GM19328 (cell line): ENCODE measurements around the gene MNAT1.
"Not testable (repeated sequence)": the region's sequence is repeated elsewhere in the genome, so short reads cannot be mapped to it uniquely, and the experiment has no call there.

Source experiments
- ATAC-seq: cut with Tn5 transposase; IDR thresholded peaks from one replicate; pipeline ENCODE4 v1.9.1; 2021; ENCODE audit warnings: mild to moderate bottlenecking, moderate library complexity; ENCODE audit not compliant: unreplicated experiment

MNAT1 gene

DNA sequence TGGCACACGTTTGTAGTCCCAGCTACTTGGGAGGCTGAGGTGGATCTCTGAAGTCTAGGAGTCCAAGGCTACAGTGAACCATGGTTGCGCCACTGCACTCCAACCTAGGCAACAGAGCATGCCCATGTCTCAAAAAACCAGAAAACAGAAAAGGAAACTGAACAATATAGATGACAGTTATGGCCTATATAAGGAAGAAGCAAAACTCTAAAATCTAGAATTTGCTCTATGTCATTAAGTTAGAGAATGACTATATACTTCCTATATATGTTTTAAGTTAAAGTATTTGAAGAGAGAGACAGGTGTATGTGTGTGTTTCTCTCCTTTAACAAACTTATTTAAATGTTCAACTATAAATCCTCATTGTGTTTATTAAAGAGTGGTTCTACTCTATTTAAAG lies 65.8 kb downstream of the MNAT1 start:
- no peak for ATAC-seq

DNA sequence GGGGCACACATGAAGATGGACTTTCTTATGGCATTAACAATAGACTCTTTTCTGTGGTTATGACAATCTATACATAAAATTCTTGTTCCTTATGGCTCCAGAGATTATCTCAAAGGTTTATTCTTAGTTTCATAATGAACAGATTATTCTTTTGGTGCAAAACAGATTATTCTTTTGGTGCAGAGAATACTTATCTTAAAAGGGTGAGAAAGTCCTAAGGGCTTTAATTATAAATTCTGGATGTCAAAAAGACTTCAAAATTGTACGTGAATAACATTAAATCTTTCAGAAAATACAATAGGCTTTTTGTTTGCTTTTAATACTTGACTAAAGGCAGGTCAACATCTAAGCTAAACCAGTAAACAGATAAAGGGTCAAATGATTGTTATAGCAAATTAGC lies 69.3 kb downstream of the MNAT1 start:
- ATAC-seq, result no peak

DNA sequence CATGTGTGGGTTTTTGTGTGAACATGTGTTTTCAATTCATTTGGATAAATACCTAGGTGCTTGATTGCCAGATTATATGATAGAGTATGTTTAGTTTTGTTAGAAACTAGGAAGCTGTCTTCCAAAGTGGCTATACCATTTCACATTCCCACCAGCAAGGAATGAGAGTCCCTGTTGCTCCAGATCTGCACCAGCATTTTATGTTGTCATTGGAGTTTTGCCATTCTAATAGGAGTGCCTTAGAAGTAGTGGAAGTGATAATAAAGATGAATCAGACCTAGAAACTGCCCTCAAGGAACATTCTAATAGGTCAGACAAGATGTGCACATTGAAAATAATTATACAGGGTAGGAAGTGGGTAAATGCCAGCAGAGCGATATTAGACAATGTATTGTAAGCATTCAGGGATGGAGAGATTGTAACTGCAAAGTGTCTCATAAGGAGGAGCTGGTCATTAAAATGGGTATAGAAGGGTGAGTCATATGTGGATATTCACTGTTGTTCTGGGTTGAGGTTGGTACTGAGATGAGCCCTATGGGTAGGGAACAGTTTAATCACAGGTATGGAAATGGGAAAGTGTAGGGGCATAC lies 71.4 kb downstream of the MNAT1 start:
- ATAC-seq, result no peak

DNA sequence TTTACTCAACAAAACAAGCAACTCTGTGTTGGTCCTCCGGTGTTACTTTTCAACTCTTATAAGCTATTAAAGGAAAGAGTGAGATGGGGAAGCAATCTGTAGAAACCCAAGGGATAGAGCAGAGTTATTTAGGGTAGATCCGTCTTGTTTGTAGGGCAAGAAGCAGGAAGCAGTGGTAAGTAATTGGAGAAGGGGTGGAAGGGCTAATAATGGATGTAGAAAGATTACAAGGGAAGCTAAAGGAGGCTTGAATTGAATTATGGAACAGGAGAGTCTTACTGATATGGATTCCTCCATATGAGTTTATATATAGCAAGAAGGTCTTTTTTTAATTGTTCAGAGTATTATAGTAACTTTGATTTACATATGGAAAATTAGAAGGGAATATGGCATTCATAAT lies 72.7 kb downstream of the MNAT1 start:
- ATAC-seq, result no peak

DNA sequence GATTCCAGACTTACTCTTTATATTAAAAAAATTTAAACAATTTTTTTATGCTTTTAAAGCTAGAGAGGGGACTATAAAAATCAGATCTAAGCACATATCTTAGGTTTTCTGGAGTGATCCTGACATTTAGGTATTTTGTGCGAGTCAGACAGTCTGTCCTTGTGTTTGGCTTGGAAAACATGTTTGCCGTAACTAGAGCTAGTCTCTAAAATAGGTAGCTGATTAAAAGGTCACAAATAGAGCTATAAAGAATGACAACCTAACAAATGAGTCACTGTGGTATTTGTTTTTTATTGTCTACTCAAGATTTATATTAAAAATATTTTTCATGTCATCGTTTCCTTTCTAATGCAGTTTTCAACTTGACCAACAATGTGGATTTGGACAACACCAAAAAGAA lies 73.4 kb downstream of the MNAT1 start:
- no peak for ATAC-seq

DNA sequence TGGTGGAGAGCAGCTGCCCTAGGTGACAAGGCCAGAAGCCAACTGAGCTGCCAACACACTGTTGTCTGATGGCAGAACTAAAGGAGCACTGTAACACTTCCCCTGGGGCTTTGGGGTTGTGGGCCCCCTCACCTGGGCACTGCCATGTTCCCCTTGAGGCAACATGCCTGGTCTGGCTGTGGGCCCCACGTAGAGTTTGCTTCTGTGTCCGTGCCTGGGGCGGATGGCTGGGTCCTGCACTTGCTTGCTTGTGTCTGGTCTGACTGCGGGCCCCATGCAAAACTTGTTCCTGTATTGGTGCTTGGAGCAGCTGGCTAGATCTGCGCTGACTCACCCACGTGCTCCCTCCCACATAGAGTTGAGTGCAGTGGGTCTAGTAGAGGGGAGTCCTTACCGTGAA lies 78.4 kb downstream of the MNAT1 start:
- ATAC-seq, result no peak

DNA sequence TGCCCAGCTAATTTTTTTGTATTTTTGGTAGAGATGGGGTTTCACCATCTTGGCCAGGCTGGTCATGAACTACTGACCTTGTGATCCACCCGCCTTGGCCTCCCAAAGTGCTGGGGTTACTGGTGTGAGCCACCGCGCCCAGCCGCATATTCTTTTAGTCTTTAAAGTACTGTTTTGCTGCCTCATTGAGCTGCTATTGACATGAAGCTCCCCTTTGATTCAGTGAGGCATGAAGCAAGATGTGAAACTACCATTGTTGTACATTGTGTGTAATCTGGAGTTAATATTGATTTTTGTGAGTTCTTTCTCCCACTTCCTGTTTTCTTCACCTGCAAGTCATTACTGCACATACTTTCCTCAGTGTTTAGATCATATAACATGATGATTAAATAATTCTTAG lies 80.8 kb downstream of the MNAT1 start:
- peak; percentile 89 for ATAC-seq

DNA sequence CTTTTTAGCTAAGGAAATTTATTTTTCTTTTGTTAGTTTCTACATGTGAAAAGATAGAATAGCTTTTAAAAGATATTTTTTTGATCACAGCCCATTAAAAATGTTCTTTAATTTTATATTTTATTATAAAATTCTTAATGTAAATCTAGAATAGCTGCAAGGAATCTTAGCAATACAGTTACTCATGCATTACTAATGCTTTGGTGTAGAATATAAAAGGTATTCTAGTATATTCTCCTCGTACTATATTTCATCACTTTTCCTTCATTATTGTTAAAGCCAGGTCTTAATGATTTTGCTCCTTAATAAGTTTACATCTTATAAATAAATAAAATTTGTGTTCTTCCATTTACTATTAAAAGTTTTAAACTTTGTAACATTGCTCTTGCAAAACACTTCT lies 82.6 kb downstream of the MNAT1 start:
- no peak for ATAC-seq

DNA sequence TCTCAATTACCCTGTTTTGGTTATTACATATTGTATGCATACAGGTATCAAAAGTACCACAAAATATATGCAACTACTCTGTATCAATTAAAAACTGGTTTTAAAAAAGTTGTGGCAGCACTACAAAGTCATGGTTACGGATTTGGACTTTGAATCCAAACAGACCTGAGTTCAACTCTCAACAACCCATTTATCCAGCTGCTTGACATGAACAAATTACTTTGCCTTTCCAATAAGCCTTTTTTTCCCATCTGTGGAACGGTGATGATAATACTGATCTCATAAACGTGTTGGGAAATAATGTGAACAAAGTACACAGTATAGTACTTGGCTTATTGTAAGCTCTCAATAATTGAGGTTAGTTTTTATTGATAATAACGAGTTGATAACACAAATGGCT lies 85.0 kb downstream of the MNAT1 start:
- no peak for ATAC-seq

DNA sequence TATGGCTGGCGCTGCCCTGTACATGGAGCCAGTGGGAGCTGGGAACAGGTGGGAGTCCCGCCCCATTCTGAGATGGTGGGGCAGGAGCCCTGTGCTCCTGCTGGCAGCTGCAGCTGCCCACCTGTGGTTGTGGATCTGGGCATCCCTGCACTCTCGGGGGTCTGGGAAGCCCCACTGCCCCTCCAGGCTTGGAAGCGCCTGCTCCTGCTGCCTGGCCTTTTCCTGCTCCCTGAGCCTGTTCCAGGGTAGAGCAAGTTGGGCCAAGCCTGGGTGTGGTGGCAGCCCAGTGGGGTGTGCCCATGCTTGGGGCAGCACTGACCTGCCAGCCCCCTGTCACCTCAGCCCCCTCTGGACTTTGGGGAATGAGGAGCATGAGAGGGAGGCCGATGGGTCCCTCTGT lies 104.0 kb downstream of the MNAT1 start:
- no peak for ATAC-seq

DNA sequence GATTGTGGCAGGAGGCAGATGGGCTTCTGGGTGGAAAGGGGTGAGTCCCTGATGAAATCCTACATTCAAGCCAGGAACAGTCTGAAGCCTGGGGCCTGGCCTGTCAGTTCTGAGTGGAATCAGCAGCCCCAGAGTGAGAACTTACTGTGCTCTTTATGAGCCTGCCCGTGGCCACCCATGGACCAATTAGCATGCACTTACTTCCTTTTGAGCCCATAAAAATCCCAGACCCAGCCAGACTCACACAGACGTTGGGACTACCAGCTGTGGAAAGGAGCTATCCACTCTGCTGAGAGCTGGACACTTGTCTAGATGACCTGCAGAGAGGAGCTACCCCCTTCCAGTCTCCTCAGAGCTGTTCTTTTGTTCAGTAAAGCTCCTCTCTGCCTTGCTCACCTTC lies 104.5 kb downstream of the MNAT1 start:
- no peak for ATAC-seq

DNA sequence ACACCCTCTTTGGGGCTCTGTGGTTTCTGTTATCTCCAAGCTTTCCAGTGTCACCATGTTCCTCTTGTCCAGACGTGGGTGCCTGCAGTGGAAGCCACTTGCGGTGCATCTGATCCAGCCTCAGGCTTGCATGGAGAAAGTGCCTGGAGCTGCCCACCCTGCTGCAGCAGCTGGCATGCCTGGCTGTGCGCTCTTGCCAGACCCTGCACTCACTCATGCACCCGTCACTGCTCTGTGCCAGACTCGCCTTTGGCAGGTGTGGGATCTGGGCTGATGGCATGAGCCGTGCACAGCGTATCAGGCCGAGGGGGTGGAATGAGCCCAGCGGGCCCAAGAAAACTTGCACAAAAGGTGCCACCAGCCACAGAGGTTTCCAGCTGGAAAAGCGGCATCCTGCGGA lies 105.1 kb downstream of the MNAT1 start:
- no peak for ATAC-seq

DNA sequence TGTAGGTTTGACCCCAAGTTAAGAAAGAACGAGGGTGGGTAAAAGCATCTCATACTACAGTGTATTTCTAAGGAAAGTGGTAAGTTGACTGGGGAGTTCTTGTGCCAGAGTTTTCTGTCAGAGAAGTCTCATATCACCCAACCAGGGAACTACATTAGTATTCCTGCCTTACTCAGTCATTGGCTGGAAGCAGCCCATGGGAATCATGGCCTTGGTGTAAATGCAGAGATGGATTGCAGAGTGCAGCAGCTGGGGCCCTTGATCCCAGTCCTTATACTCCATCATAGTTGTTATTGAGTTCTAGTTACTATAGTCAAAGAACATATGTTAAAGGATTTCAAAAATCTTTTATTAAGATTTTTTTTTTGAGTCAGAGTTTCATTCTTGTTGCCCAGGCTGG lies 105.8 kb downstream of the MNAT1 start:
- no peak for ATAC-seq

DNA sequence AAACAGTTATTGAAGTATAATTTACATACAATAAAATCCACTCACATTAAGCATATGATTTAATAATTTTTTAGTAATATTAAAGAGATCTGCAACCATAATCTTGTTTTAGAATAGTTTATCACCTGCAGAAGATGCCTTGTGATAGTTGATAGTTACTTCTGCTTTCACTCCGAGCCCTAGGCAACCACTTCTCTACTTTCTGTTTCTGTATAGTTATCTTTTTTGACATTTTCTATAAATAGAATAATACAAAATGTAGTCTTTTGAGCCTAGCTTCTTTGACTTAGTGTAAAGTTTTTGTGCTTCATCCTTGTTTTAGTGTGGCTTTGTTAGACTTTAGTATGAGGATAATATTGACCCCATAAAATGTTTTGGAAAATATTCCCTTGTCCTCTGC lies 111.0 kb downstream of the MNAT1 start:
- ATAC-seq, result peak; percentile 96

DNA sequence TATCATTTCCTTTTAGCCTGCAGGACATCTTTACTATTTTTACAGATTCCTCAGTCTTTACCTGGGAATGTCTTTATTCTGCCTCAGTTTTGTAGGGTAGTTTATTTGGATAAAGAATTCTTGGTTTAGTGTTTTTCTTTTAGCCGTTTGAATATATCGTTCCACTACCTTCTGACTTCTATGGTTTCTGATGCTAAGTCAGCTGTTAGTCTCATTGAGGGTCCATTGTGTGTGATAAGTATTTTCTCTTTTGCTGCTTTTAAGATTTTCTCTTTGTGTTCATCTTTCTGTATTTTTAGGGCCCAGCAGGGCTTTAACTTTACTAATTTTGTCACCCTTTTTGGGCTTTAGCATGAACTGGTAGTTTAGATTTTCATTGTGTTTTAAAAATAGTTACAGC lies 113.5 kb downstream of the MNAT1 start:
- no peak for ATAC-seq

DNA sequence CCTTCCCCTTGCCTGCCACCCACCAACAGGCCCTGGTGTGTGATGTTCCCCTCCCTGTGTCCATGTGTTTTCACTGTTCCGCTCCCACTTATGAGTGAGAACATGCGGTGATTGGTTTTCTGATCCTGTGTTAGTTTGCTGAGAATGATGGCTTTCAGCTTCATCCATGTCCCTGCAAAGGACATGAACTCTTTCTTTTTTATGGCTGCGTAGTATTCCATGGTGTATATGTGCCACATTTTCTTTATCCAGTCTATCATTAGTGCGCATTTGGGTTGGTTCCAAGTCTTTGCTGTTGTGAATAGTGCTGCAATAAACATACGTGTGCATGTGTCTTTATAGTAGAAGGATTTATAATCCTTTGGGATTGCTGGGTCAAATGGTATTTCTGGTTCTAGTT lies 117.1 kb downstream of the MNAT1 start:
- not testable (repeated sequence) for ATAC-seq

DNA sequence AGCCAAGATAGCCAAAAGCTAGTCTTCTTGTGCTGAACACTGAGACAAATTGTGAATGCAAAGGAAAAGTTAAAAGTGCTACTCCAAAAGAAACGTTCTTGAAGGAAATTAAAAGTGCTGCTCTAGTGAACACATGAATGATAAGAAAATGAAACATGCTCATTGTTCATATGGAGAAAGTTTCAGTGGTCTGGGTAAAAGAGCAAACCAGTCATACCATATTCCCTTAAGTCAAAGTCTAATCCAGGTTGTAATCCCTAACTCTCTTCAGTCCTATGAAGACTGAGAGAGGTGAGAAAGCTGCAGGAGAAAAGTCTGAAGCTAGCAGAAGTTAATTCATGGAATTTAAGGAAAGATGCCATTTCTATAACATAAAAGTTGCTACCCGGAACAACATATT lies 121.5 kb downstream of the MNAT1 start:
- ATAC-seq, result no peak

DNA sequence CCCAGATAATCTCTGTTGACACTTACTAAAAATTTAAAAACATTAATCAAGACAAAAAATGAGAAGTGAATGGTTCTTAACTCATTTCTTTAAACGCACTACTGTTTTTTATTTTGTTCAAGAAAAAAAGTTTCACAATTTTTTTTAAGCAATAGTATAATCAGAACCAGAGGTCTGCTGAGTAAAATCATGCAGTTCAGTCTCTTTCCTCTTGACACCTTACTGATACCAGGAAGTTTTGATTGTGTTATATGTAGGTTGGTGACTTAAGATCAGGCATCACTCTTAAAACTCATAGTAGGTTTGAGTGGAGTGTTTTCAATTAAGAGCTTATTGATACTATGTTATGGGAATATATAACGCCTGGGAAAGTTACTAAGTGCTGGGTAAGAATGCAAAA lies 125.0 kb downstream of the MNAT1 start:
- no peak for ATAC-seq

DNA sequence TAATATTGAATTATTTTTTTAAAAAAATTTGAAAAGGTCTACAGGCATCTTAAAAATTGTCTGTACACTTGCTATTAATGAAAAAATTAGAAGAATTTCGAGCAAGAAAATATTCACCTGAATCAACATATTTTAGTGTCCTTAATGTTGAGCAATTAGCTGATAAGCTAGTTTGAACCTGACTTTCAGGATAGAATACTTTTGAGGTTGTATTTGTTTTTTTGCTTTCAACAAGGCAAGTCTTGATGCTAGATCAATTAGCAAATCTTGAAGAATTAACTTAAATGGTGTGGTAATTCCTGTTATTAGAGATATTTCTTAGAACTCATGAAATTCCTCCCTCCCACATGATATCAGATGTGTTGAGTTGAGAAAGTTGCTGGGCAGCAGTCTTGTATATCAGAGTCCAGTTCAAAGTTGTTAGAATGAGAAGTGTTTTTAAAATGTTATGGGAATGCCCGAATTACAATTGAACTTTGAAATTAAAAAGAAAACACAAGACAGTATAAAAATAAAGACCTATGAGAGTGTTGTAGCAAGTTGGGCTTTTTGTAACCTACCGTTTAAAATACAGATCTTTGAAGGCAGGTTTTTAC lies 127.1 kb downstream of the MNAT1 start:
- no peak for ATAC-seq

DNA sequence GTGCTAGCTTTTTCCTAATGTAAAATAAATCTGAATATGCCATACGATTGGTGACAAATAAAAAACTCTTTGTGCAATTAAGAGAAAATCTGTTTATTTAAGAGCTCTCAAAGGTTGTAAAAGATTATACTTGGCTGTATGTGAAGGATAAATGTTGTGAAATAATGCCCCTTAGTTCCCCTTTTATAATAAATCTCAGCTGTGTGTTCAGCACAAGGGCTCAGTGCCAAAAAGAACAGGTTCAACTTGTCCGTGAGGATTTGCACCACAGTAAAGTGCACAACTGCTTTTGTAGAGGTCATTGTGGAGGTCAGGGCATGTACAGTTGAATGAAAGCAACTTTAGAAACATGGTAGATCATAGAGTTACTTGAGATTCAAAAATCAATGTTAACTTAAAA lies 127.7 kb downstream of the MNAT1 start:
- no peak for ATAC-seq

DNA sequence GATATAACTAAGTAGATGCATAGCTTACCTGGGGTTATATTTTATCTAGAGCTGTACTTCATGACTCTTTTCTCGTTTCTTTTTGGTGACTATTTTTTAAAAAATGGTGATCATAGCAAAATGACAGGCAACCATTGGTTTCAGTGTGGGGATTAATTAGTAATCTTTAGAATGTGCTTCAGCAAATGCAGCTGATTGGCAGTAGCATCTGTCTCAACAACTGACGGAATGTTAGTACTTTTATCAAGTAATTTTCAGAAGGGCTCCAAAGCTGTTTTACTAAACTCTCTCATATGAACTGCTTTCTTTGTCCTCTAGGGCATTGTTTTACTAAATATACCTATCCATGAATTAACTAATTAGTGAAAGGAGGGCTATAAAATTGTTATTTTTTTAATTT lies 128.7 kb downstream of the MNAT1 start:
- ATAC-seq, result no peak

DNA sequence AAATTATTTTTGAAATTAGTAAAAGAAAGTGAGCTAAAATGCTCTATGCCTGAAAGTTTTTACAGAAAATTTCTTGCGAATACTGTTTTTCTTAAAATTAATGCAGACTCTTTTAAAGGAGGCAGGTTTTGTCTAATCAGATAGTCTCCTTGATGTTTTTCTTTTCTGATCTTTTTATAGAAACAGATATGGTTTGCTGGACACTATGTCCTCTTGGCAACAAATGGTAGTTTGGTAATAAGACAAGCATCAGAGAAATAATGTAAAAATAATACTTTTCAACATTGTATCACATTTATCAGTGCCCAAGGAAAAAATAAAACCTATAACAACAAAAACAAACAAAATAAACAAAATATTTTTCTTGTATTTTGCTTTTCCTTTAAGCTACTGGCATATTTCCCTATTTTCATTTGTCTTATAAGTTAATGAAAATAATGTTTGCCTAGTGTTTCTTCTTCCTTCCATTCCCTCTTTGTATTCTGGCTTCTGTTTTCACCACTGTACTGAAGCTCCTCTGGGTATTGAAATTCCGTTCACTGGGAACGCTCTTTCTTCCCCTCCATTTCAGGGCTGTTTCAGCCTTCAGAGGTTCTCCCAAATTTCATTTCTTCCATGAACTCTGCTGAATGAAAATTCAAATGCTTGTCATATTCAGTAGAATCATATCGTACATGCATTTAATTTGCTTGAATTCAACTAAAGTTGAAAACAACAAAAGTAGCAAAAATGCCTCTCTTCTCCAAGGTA lies 131.0 kb downstream of the MNAT1 start:
- ATAC-seq, result no peak
